PFSK-1 (cell line): ENCODE results near the gene ZNF274.

Experiments used
- FOXP2 ChIP-seq: optimal IDR thresholded peaks from 2 replicates; pipeline ENCODE3; 2011; ENCODE audit warnings: borderline replicate concordance, control low read depth, inconsistent platforms; ENCODE audit not compliant: insufficient read depth; ENCODE audit errors: extremely low read length, extremely low read depth
- POLR2AphosphoS5 ChIP-seq: IDR thresholded peaks from 2 replicates; pipeline ENCODE4 v1.6.1; 2012; ENCODE audit warnings: low read depth, mild to moderate bottlenecking, control low read depth, low read length, moderate library complexity
- SIN3A ChIP-seq: IDR thresholded peaks from 2 replicates; pipeline ENCODE4 v1.6.1; 2012; ENCODE audit warnings: mild to moderate bottlenecking, low read length, moderate library complexity, borderline replicate concordance; ENCODE audit not compliant: insufficient read depth
- TAF1 ChIP-seq: IDR thresholded peaks from 2 replicates; pipeline ENCODE4 v1.6.1; 2012; ENCODE audit warnings: low read length, control low read depth, borderline replicate concordance; ENCODE audit not compliant: insufficient read depth
- TF ChIP-seq, protein P1 (sequence below), 2 experiments: IDR thresholded peaks; 2 replicates each; pipeline versions ENCODE4 v1.6.1 to v1.8.0; 2011 to 2012; ENCODE audit warnings: low read depth in 2 of 2, low read length in 2 of 2, control low read depth in 1 of 2, inconsistent platforms in 1 of 2, mild to moderate bottlenecking in 1 of 2, moderate library complexity in 1 of 2; ENCODE audit not compliant: insufficient read depth in 1 of 2

DNA sequence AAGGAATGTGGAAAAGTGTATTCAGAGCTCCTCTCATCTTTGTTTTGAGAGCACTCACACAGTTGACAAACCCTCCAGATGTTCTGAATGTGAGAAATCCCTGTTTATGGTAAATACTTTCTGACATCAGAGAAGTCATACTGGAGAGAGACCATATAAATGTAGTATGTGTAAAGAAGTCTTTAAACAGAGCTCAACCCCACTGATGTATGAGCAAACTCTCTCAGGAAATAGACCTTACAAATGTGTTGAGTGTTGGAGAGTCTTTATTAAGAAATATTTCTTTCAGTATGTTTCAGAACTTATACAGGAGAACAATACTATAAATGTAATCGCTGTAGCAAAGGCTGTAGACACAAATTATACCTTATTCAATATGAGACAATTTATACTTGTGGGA is 16.6 kb upstream of the ZNF274 start:
- TF ChIP-seq POLR2AphosphoS5 (no peak), TAF1 (no peak), SIN3A (no peak), FOXP2 (no peak)
- TF ChIP-seq, protein P1, sequence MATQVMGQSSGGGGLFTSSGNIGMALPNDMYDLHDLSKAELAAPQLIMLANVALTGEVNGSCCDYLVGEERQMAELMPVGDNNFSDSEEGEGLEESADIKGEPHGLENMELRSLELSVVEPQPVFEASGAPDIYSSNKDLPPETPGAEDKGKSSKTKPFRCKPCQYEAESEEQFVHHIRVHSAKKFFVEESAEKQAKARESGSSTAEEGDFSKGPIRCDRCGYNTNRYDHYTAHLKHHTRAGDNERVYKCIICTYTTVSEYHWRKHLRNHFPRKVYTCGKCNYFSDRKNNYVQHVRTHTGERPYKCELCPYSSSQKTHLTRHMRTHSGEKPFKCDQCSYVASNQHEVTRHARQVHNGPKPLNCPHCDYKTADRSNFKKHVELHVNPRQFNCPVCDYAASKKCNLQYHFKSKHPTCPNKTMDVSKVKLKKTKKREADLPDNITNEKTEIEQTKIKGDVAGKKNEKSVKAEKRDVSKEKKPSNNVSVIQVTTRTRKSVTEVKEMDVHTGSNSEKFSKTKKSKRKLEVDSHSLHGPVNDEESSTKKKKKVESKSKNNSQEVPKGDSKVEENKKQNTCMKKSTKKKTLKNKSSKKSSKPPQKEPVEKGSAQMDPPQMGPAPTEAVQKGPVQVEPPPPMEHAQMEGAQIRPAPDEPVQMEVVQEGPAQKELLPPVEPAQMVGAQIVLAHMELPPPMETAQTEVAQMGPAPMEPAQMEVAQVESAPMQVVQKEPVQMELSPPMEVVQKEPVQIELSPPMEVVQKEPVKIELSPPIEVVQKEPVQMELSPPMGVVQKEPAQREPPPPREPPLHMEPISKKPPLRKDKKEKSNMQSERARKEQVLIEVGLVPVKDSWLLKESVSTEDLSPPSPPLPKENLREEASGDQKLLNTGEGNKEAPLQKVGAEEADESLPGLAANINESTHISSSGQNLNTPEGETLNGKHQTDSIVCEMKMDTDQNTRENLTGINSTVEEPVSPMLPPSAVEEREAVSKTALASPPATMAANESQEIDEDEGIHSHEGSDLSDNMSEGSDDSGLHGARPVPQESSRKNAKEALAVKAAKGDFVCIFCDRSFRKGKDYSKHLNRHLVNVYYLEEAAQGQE (IDR thresholded peaks at IDR 0.05; ENCODE audit: insufficient read depth in 1 of 2, low read depth in 2 of 2, low read length in 2 of 2), result no peak
